HG03565 (cell line): Measurements from ENCODE around the gene NAV3.

Source experiments
- ATAC-seq: cut with Tn5 transposase; IDR thresholded peaks from one replicate; pipeline ENCODE4 v1.9.1; 2021; ENCODE audit warnings: mild to moderate bottlenecking, moderate library complexity; ENCODE audit not compliant: unreplicated experiment

The NAV3 gene

DNA sequence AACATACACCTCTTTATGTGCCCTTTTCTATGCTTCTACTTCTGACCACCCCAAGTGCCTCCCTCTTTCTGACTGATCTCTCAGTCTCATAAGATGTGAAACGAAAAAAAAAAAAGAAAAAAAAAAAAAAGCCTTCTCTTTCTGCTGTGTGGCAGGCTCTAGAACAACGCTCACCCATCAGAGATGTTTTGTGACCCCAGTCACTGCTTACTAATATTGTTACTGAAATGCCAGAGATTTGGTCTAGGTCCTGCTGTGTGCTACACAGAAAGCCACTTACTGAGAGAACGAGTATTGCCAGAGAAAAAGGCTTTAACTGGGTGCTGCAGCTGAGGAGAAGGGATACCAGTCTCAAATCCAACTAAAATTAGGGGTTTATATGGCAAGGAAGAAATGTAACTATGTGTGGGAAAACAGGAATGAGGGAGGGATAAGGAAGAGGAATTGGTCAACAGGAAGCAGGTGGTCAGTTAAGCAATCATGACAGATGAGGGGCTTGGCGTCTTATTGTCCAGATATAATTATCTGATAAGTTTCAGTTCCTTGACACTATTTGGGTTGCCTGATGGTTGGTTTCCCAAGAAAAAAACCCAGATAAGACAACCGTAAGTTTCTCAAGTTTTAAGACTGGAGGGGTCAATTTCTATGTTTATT, 149.0 kb downstream of the NAV3 start:
- peak; percentile 38 for ATAC-seq

GRCh38 chr12:77980782-77981181, 150.1 kb downstream of the NAV3 start:
- no peak for ATAC-seq

DNA sequence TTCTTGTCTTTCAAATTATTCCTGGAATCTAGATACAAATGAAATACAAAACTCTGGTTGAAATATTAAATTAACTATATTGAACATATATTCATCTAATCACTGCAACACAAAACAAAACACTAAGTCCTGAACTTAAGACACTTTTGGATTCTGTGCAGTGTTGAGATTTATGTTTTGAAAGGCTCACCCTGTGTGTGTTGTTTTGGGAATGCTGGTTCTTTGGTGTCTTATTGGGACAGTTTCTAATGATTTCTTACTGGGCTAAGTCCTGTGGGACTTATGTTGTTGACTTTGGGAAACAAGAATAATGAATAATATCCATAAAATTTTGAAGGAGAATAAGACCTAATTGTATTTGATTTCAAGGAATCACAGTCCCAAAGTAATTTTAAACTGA, 153.2 kb downstream of the NAV3 start:
- no peak for ATAC-seq

DNA sequence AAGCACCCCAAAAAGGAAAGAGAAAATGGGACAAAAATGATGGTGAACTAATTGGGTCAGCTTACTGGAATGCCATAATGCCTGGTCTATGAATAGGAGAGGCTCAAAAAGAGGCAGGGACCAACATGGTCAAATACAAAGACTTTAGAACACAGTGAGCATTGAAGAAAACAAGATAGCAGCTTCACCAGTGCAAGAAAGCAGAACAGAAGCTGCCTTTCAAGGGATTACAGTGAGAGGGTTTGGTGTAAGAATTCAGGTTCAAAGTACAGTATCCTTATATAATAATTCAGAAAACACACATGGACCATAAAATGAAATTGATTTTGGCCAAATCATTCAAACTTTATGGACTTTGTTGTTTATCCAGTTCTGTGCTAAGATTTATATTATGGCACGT, 162.1 kb downstream of the NAV3 start:
- no peak for ATAC-seq

DNA sequence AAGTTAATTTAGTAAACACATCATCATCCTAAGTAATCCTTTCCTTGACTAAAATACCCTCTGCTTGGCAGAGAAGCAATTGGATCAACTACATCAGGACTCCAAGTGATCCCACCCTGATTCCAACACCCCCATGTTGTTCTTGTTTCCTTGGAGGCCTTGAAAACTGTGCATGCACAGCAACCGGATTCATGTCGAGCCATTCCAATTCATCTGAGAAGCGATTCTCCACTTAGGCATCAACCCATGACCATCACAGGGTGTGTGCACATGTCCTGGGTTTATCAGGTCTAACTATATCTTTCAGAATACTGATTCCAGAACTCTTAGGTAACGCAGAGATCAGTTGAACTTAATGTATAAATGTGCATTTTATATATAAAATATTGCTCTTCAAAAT, 163.0 kb downstream of the NAV3 start:
- ATAC-seq, result no peak

- ATAC-seq, result peak; percentile 94
Measured at GRCh38 chr12:77995436-77996167, 164.9 kb downstream of the NAV3 start.

- ATAC-seq, result no peak
Measured at GRCh38 chr12:77996670-77997069, 166.0 kb downstream of the NAV3 start.

- ATAC-seq, result no peak
Measured at GRCh38 chr12:77998236-77998786, 167.6 kb downstream of the NAV3 start.

- ATAC-seq, result peak; percentile 58
Measured at GRCh38 chr12:77999074-77999715, 168.5 kb downstream of the NAV3 start.

DNA sequence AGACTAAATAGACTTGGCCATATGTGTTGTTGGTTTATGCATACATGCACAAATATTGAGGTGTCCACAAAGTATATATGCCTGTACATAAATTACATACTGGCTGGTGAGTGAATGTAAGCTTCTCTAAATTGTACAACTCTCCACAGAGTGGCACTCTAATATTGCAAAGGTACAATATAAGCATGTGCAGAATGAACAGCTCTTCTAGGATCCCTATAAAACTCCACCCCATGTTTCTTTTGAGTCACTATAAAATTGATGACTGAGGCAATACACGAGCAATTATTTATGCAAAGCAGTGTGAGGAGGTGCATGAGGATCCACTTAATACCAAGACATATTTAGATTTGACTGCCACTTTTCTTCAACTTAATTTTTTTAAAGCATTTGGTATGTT, 172.2 kb downstream of the NAV3 start:
- ATAC-seq, result no peak

DNA sequence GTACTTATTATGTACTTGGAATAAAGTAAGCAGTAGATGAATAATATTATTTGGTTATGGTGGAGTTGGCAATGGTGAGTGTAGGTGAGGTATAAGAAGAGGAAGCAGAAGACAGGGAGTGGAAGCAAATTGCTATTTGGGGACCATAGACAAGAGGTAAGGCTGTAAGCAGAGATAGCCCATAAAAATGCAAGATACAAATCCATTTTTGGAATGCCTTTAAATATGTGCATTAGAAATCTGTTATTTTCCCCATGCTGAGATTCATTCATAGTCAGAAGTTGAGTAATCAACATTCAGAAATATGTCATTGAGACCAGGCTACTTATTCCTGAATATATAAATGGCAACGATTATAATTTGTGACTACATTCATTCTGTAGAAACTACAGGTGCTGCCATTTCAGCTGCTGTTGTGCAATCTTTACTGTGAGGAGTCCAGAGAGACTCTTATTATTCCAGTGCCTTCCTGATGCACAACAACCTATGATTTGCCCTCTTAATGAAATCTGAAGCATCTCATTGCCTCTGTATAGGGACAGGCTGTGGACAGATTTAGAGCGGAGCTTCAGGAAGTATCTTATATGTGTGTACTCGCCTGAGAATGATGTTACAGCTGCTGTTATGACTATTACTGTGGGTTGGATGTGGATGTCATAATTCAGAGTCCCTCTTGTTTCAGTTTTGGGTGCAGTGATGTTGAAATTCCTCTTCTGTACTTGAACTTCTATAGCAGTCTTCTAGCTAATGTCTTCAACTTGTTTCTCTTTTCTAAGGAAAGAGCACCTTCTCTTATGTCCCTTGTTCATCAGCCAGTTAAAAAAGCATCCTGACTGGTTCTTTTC, 173.8 kb downstream of the NAV3 start:
- no peak for ATAC-seq

DNA sequence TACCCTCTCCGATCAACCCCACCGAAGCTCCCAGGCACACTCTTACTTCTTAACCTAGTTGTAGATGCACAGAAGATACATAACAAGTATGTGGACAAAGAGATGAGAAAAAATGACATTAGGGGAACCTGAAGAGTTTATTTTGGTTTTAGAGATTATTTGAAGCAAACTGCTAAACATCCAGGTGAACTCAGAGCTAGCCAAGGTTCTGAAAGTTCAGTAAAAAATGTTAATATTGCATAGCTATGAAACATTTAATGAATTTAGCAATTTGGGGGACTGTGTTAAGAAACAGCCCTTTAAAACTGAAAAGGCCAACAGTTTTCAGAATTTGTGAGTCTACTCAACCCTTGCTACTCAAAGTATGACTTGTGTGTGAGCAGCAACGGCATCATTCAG, 174.4 kb downstream of the NAV3 start:
- ATAC-seq, result no peak

GRCh38 chr12:78007173-78007572, 176.5 kb downstream of the NAV3 start:
- ATAC-seq, result no peak

GRCh38 chr12:78009031-78009430, 178.3 kb downstream of the NAV3 start:
- ATAC-seq, result no peak

- no peak for ATAC-seq
Measured at GRCh38 chr12:78018171-78018910, 187.6 kb downstream of the NAV3 start.

- no peak for ATAC-seq
Measured at GRCh38 chr12:78018939-78019338, 188.2 kb downstream of the NAV3 start.

DNA sequence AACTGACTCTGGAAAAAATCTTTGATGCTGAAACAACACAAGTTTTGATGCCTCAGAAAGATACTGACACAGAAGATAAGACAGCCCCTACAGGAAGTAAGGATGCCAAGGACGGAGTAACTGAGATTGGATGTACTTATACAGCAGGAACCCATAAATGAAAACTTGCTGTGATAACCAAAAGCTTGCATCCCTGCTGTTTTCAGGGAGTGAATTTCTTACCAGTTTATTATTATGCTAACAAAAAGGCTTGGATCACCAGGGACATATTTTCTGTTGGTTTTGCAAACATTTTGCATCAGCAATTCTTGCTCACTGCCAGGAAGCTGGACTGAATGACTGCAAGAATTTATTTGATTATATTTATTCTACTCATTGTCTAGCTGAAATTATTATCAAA, 197.7 kb downstream of the NAV3 start:
- no peak for ATAC-seq

DNA sequence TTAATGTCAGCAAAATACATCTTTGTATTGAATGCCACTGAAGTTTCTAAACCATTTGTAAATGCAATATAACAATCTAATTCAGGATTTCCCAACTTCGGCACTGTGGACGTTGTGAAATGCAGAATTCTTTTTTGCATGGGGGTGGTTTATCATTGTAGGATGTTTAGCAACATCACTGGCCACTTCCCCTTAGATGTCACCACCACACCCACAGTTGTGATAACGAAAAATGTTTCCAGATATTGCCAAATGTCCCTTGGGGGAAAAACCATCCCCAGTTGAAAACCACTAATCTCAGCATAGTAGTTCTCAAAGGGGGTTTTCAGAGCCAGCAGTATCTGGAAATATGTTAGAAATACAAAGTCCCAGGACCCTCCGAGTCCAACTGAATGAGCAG, 203.3 kb downstream of the NAV3 start:
- ATAC-seq, result no peak

DNA sequence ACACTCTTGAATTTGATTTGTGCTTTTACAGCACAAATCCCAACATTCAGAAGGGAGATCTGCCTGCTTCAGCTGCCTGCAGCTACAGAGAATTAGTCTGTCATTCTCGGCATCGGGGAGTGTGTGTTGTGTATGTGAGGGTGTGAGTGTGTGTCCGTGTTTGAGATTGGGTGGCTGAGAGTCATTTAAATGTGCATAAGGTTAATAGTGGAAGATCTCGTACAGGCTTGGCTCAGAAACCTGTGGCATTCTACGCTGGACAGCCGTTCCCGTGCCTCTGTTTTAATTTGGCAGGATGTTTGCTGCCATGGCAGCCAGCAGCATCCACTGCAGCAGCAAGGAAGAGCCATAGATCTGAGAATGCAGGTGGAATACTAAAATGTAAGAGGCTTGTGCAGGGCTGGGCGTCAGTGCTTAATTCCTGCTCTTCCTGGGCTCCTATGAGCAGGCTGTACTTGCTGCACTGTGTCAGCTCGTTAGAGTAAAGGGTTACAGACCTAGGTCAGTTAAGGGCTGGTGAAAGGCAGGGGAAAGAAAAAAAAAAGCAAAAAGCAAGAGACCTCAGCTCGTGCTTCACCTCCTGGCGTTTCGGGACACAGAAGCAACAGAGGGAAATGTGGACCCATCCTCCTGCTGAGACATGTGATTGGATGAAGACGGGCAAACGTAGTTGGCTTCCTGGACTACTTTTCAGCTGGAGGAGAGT, 205.4 kb downstream of the NAV3 start:
- ATAC-seq, result no peak

DNA sequence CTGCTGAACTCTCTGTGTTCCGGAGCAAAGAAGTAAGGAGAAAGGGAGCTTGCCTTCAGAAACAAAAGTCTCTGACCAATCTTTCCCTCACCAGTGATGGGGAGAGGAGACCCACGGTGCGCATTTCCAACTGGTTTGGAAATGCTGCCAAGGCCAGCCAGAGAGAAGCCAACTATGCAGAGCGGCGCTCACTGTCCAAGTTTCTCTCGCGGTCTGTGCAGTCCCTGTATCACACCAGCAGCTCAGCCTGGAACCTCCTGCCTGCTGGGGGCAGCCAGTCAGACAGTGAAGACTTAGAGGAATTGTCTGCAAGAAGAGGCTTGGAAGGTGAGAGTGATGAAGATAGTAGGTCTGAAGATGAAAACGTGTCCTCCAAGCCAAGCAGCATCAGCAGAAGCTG, 206.2 kb downstream of the NAV3 start:
- ATAC-seq, result no peak
